GM23338 (cell line): ENCODE measurements around the gene RNH1. TPM values are rescaled to one million over a fixed set of nuclear protein-coding genes. Genes with fewer than 3 reads are reported as not detected.
"Not testable (repeated sequence)": the region's sequence is repeated elsewhere in the genome, so short reads cannot be mapped to it uniquely, and the experiment has no call there.

ENCODE experiments used
- ATAC-seq: fragments of 200-7000 bp; cut with Tn5 transposase; 3 replicates; pipeline ENCODE4 v1.9.1; 2020
- DNase-seq: peaks from one replicate; pipeline ENCODE4 v3.0.0-alpha.2; 2015; ENCODE audit warnings: low spot score
- H2AFZ ChIP-seq: fragments of 200-600 bp; sonication (generic); 2 replicates; pipeline ENCODE4 v1.8.0; 2016; ENCODE audit warnings: antibody characterized with exemption, mild to moderate bottlenecking, moderate library complexity
- H3F3A ChIP-seq: fragments of 200-600 bp; sonication (generic); replicated peaks from 2 replicates; pipeline ENCODE4 v1.8.0; 2017; ENCODE audit warnings: antibody characterized with exemption, mixed run types, low read depth
- H3K27ac ChIP-seq: fragments of 200-600 bp; sonication (generic); 2 replicates; pipeline ENCODE4 v1.6.1; 2016; ENCODE audit warnings: low read depth
- H3K27me3 ChIP-seq: fragments of 200-600 bp; sonication (generic); 2 replicates; pipeline ENCODE4 v1.8.0; 2016; ENCODE audit warnings: mild to moderate bottlenecking, mixed run types, moderate library complexity; ENCODE audit not compliant: insufficient read depth
- H3K36me3 ChIP-seq: fragments of 200-600 bp; sonication (generic); 2 replicates; pipeline ENCODE4 v1.8.0; 2016; ENCODE audit warnings: mild to moderate bottlenecking; ENCODE audit not compliant: insufficient read depth
- H3K4me1 ChIP-seq: fragments of 200-600 bp; sonication (generic); 2 replicates; pipeline ENCODE4 v1.8.0; 2016; ENCODE audit warnings: mild to moderate bottlenecking, moderate library complexity; ENCODE audit not compliant: insufficient read depth
- H3K4me2 ChIP-seq: fragments of 200-600 bp; sonication (generic); 2 replicates; pipeline ENCODE4 v1.7.1; 2017; ENCODE audit warnings: mixed run types
- H3K4me3 ChIP-seq: fragments of 200-600 bp; sonication (generic); 2 replicates; pipeline ENCODE4 v1.6.1; 2016; ENCODE audit warnings: mixed run types
- H3K79me2 ChIP-seq: fragments of 200-600 bp; sonication (generic); replicated peaks from 2 replicates; pipeline ENCODE4 v1.8.0; 2017; ENCODE audit warnings: mild to moderate bottlenecking; ENCODE audit not compliant: insufficient read depth
- H3K9me2 ChIP-seq: fragments of 200-600 bp; sonication (generic); 2 replicates; pipeline ENCODE4 v1.8.0; 2017; ENCODE audit not compliant: insufficient read depth
- H4K20me1 ChIP-seq: fragments of 200-600 bp; sonication (generic); replicated peaks from 2 replicates; pipeline ENCODE4 v1.8.0; 2017; ENCODE audit warnings: mild to moderate bottlenecking; ENCODE audit not compliant: insufficient read depth
- H3K27ac Mint-ChIP-seq: 2 replicates; pipeline ENCODE4 v1.8.0; 2020; ENCODE audit warnings: inconsistent platforms, mild to moderate bottlenecking, moderate library complexity, mixed read lengths
- H3K27me3 Mint-ChIP-seq: 3 replicates; pipeline ENCODE4 v1.8.0; 2022; ENCODE audit warnings: low read depth, mild to moderate bottlenecking, moderate library complexity, mixed read lengths, inconsistent platforms; ENCODE audit not compliant: insufficient read depth, poor library complexity
- H3K36me3 Mint-ChIP-seq: 3 replicates; pipeline ENCODE4 v1.8.0; 2021; ENCODE audit warnings: low read depth, mild to moderate bottlenecking, inconsistent platforms, moderate library complexity, mixed read lengths
- H3K4me1 Mint-ChIP-seq: 3 replicates; pipeline ENCODE4 v1.8.0; 2020; ENCODE audit warnings: mild to moderate bottlenecking, inconsistent platforms, mixed read lengths
- H3K4me3 Mint-ChIP-seq: 3 replicates; pipeline ENCODE4 v1.8.0; 2021; ENCODE audit warnings: moderate library complexity, mild to moderate bottlenecking, inconsistent platforms, mixed read lengths
- H3K9me3 Mint-ChIP-seq: 3 replicates; pipeline ENCODE4 v1.8.0; 2020; ENCODE audit warnings: moderate library complexity, mild to moderate bottlenecking, inconsistent platforms, mixed read lengths
- CREB1 ChIP-seq: fragments of 250-450 bp; sonication (Bioruptor Pico); IDR thresholded peaks from 2 replicates; pipeline ENCODE4 v1.5.0; 2020; ENCODE audit warnings: low read depth, mild to moderate bottlenecking, moderate library complexity
- ZNF114 ChIP-seq: fragments of 250-450 bp; sonication (Bioruptor Pico); IDR thresholded peaks from 2 replicates; pipeline ENCODE4 v1.5.0; 2020; ENCODE audit warnings: mild to moderate bottlenecking, moderate library complexity
- ZNF331 ChIP-seq: fragments of 250-450 bp; sonication (Bioruptor Pico); IDR thresholded peaks from 2 replicates; pipeline ENCODE4 v1.5.0; 2020; ENCODE audit warnings: low read depth, mild to moderate bottlenecking, moderate library complexity
- polyA plus RNA-seq: library from polyadenylated mRNA; unstranded; fragments of >200 nt; fragmentation: Nextera tagmentation; extraction: Ambion mirVana; gene quantifications from 2 replicates; pipeline ENCODE4 v1.2.1, GENCODE V29; 2016
- total RNA-seq: library from RNA; depleted of rRNA; stranded (reverse); fragments of >200 nt; shearing (Covaris generic); gene quantifications from 2 replicates; pipeline ENCODE4 v1.2.3, GENCODE V29; 2014
- TF ChIP-seq, protein P1 (sequence below): fragments of 250-450 bp; sonication (Bioruptor Pico); IDR thresholded peaks from 2 replicates; pipeline ENCODE4 v1.5.0; 2020; ENCODE audit warnings: mild to moderate bottlenecking, moderate library complexity

The RNH1 gene
- total and polyA plus RNA-seq, 2 experiments from 2014 or later: 33.3 to 56.3 TPM

DNA sequence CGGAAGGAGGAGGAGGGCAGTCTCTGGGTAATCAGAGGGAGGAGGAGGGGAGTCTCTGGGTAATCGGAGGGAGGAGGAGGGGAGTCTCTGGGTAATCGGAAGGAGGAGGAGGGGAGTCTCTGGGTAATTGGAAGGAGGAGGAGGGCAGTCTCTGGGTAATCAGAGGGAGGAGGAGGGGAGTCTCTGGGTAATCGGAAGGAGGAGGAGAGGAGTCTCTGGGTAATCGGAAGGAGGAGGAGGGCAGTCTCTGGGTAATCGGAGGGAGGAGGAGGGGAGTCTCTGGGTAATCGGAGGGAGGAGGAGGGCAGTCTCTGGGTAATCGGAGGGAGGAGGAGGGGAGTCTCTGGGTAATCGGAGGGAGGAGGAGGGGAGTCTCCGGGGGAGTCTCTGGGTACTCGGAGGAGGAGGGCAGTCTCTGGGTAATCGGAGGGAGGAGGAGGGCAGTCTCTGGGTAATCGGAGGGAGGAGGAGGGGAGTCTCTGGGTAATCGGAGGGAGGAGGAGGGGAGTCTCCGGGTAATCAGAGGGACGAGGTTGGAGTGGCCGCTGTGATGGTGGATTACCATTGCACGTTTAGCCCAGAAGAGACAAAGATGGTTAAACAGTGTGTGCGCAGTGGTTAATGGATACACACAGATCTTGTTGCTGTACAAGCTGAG lies 37.9 kb downstream of the RNH1 start:
- H4K20me1 ChIP-seq, H3K9me3 Mint-ChIP-seq, DNase-seq, ATAC-seq, H3K9me2 ChIP-seq, H3K27me3 ChIP-seq, H3F3A ChIP-seq, H3K4me2 ChIP-seq, H3K36me3 ChIP-seq, H3K27me3 Mint-ChIP-seq, H2AFZ ChIP-seq, H3K4me3 ChIP-seq: not testable (repeated sequence)
- Mint-ChIP-seq H3K4me3 (peak overlapping the region; percentile 25; the same call in 1 of the 3 replicates), H3K27ac (peak overlapping the region; percentile 88), H3K4me1 (peaks cover 31% of the 10 kb centered on the region), H3K36me3 (peaks cover 11% of the 10 kb centered on the region)
- peak overlapping the region; percentile 68; the same call in 1 of the 2 replicates for H3K27ac ChIP-seq
- peaks cover 13% of the 10 kb centered on the region for H3K4me1 ChIP-seq
- peaks cover 28% of the 10 kb centered on the region for H3K79me2 ChIP-seq

DNA sequence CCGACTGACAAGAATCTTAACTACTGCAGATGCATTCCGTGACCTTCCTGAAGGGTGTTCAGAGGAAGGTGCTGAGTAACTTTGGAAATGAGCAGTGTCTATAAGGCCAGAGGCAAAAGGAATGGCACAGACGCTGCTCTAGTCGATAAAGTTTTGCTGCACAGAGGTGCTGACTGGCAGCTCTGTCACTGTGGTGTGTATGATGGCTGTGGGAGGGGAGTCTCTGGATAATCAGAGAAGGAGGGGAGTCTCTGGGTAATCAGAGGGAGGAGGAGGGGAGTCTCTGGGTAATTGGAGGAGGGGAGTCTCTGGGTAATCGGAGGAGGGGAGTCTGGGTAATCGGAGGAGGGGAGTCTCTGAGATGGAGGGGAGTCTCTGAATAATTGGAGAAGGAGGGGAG lies 38.5 kb downstream of the RNH1 start:
- peaks cover 30% of the 10 kb centered on the region for H3K79me2 ChIP-seq
- Mint-ChIP-seq H3K27me3 (peaks cover 7% of the 10 kb centered on the region), H3K27ac (peak overlapping the region; percentile 72), H3K4me3 (peak overlapping the region; percentile 23; the same call in 1 of the 3 replicates), H3K9me3 (no peaks in the 10 kb centered on the region), H3K36me3 (peaks cover 11% of the 10 kb centered on the region), H3K4me1 (peaks cover 31% of the 10 kb centered on the region)
- H3K4me2 ChIP-seq: no peak overlapping the region
- peak overlapping the region; percentile 80 for H3K27ac ChIP-seq
- no peaks in the 10 kb centered on the region for H3K36me3 ChIP-seq
- no peak for TF ChIP-seq ZNF331 (CRISPR knock-in tag)
- no peaks in the 10 kb centered on the region; the same call in none of the 2 replicates for H4K20me1 ChIP-seq
- no peak overlapping the region for H2AFZ ChIP-seq
- H3K4me1 ChIP-seq: peaks cover 13% of the 10 kb centered on the region
- H3K4me3 ChIP-seq: no peak overlapping the region
- ATAC-seq: no peak; the same call in 2 of the 3 replicates
- DNase-seq: peak; percentile 47
- H3K27me3 ChIP-seq: no peaks in the 10 kb centered on the region
- no peaks in the 10 kb centered on the region for H3F3A ChIP-seq
- H3K9me2 ChIP-seq: no peaks in the 10 kb centered on the region

GRCh38 chr11:468036-468435 lies 39.0 kb downstream of the RNH1 start:
- Histone ChIP-seq H3F3A (no peaks in the 10 kb centered on the region), H3K9me2 (no peaks in the 10 kb centered on the region), H4K20me1 (no peaks in the 10 kb centered on the region; the same call in none of the 2 replicates), H3K4me1 (peaks cover 13% of the 10 kb centered on the region), H3K4me3 (no peak overlapping the region), H2AFZ (no peak overlapping the region), H3K79me2 (peaks cover 30% of the 10 kb centered on the region), H3K4me2 (no peak overlapping the region), H3K27ac (peak overlapping the region; percentile 80), H3K27me3 (no peaks in the 10 kb centered on the region), H3K36me3 (no peaks in the 10 kb centered on the region)
- H3K4me1 Mint-ChIP-seq: peaks cover 31% of the 10 kb centered on the region
- H3K4me3 Mint-ChIP-seq: peak overlapping the region; percentile 3; the same call in 1 of the 3 replicates
- H3K27me3 Mint-ChIP-seq: peaks cover 7% of the 10 kb centered on the region
- H3K9me3 Mint-ChIP-seq: no peaks in the 10 kb centered on the region
- no peak for DNase-seq
- no peak for ATAC-seq
- H3K36me3 Mint-ChIP-seq: peaks cover 11% of the 10 kb centered on the region
- peak overlapping the region; percentile 72 for H3K27ac Mint-ChIP-seq
- TF ChIP-seq, protein P1, sequence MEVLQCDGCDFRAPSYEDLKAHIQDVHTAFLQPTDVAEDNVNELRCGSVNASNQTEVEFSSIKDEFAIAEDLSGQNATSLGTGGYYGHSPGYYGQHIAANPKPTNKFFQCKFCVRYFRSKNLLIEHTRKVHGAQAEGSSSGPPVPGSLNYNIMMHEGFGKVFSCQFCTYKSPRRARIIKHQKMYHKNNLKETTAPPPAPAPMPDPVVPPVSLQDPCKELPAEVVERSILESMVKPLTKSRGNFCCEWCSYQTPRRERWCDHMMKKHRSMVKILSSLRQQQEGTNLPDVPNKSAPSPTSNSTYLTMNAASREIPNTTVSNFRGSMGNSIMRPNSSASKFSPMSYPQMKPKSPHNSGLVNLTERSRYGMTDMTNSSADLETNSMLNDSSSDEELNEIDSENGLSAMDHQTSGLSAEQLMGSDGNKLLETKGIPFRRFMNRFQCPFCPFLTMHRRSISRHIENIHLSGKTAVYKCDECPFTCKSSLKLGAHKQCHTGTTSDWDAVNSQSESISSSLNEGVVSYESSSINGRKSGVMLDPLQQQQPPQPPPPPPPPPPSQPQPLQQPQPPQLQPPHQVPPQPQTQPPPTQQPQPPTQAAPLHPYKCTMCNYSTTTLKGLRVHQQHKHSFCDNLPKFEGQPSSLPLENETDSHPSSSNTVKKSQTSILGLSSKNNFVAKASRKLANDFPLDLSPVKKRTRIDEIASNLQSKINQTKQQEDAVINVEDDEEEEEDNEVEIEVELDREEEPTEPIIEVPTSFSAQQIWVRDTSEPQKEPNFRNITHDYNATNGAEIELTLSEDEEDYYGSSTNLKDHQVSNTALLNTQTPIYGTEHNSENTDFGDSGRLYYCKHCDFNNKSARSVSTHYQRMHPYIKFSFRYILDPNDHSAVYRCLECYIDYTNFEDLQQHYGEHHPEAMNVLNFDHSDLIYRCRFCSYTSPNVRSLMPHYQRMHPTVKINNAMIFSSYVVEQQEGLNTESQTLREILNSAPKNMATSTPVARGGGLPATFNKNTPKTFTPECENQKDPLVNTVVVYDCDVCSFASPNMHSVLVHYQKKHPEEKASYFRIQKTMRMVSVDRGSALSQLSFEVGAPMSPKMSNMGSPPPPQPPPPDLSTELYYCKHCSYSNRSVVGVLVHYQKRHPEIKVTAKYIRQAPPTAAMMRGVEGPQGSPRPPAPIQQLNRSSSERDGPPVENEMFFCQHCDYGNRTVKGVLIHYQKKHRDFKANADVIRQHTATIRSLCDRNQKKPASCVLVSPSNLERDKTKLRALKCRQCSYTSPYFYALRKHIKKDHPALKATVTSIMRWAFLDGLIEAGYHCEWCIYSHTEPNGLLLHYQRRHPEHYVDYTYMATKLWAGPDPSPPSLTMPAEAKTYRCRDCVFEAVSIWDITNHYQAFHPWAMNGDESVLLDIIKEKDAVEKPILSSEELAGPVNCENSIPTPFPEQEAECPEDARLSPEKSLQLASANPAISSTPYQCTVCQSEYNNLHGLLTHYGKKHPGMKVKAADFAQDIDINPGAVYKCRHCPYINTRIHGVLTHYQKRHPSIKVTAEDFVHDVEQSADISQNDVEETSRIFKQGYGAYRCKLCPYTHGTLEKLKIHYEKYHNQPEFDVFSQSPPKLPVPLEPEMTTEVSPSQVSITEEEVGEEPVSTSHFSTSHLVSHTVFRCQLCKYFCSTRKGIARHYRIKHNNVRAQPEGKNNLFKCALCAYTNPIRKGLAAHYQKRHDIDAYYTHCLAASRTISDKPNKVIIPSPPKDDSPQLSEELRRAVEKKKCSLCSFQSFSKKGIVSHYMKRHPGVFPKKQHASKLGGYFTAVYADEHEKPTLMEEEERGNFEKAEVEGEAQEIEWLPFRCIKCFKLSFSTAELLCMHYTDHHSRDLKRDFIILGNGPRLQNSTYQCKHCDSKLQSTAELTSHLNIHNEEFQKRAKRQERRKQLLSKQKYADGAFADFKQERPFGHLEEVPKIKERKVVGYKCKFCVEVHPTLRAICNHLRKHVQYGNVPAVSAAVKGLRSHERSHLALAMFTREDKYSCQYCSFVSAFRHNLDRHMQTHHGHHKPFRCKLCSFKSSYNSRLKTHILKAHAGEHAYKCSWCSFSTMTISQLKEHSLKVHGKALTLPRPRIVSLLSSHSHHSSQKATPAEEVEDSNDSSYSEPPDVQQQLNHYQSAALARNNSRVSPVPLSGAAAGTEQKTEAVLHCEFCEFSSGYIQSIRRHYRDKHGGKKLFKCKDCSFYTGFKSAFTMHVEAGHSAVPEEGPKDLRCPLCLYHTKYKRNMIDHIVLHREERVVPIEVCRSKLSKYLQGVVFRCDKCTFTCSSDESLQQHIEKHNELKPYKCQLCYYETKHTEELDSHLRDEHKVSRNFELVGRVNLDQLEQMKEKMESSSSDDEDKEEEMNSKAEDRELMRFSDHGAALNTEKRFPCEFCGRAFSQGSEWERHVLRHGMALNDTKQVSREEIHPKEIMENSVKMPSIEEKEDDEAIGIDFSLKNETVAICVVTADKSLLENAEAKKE (CRISPR knock-in tag): no peak
- TF ChIP-seq ZNF114 (CRISPR knock-in tag) (no peak), CREB1 (CRISPR knock-in tag) (no peak)
